Activated CD4-positive, alpha-beta memory T cell treated with anti-CD3 and anti-CD28 coated beads for 36 hours (primary cell): ENCODE results near the gene TMPRSS3. TPM values are rescaled to one million over a fixed set of nuclear protein-coding genes. Genes with fewer than 3 reads are reported as not detected.

Source experiments
- CTCF ChIA-PET: fragments of 350-600 bp; sonication (Branson Sonifier 250); formaldehyde crosslinking; loops from one replicate; lab custom pipeline; 2021; ENCODE audit warnings: antibody characterized with exemption, inconsistent platforms; lab: Charles Lee
- POLR2A ChIA-PET: fragments of 350-600 bp; sonication (Branson Sonifier 250); formaldehyde crosslinking; loops from one replicate; lab custom pipeline; 2021; ENCODE audit warnings: antibody characterized with exemption; lab: Charles Lee
- DNase-seq: peaks from one replicate; pipeline ENCODE4 v3.0.0-alpha.2; 2020
- H3K27ac Mint-ChIP-seq: one replicate; pipeline ENCODE4 v1.8.0; 2021; ENCODE audit warnings: mixed read lengths
- H3K27me3 Mint-ChIP-seq: one replicate; pipeline ENCODE4 v1.8.0; 2021; ENCODE audit warnings: mixed read lengths
- H3K36me3 Mint-ChIP-seq: one replicate; pipeline ENCODE4 v1.8.0; 2021; ENCODE audit warnings: mixed read lengths
- H3K4me1 Mint-ChIP-seq: one replicate; pipeline ENCODE4 v1.8.0; 2021; ENCODE audit warnings: low read depth, mixed read lengths
- H3K4me3 Mint-ChIP-seq: one replicate; pipeline ENCODE4 v1.8.0; 2021; ENCODE audit warnings: mild to moderate bottlenecking, mixed read lengths
- H3K9me3 Mint-ChIP-seq: one replicate; pipeline ENCODE4 v1.8.0; 2021; ENCODE audit warnings: mixed read lengths
- intact Hi-C: fragments of 100-400 bp; cut with micrococcal nuclease; formaldehyde crosslinking; loops from one replicate; pipeline ENCODE4 v1.15.1; 2023
- total RNA-seq, 2 experiments: library from RNA; stranded (reverse); gene quantifications; one replicate each; pipeline ENCODE4 v1.2.3, GENCODE V29; 2021

The TMPRSS3 gene
- total RNA-seq, 2 experiments from 2014 or later, result 47.6 to 49.8 TPM

DNA sequence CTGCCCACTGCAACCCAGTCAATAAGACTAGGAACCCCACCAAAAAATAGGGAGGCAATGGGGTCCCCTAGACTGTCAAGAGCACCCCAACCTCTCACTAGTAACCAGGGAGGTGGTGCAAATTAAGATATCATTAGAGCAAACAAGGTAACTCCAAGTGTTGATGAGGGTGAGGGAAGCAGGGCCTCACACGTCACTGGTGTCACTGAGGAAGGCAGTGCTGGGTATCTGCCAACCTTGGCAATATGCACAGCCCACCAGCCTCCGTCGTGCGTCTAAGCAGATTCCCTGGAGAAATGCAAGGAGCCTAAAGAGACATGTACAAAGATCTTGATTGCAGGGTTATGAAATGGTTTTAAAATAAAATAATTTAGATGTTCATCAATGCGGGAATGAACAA lies 11.6 kb upstream of the TMPRSS3 start:
- DNase-seq, result no peak
- no peaks in the 10 kb centered on the region for H3K27me3 Mint-ChIP-seq
- H3K4me1 Mint-ChIP-seq, result peaks cover 43% of the 10 kb centered on the region
- intact Hi-C loops, result loop anchor here (2.0 to 10.0 kb wide), 3 partner anchors 15 to 403 kb away; no protein-coding TSS in a partner anchor
- CTCF ChIA-PET, result interaction anchor here (2.0 kb wide), 1 partner anchor 16 kb away, joined by 6 read pairs; no protein-coding TSS in a partner anchor
- POLR2A ChIA-PET, result interaction anchor here (1.0 kb wide), 1 partner anchor 18 kb away, joined by 3 read pairs; no protein-coding TSS in a partner anchor
- H3K36me3 Mint-ChIP-seq, result peaks cover 59% of the 10 kb centered on the region
- H3K9me3 Mint-ChIP-seq, result no peaks in the 10 kb centered on the region
- H3K4me3 Mint-ChIP-seq, result peak overlapping the region; percentile 98
- peak overlapping the region; percentile 99 for H3K27ac Mint-ChIP-seq

DNA sequence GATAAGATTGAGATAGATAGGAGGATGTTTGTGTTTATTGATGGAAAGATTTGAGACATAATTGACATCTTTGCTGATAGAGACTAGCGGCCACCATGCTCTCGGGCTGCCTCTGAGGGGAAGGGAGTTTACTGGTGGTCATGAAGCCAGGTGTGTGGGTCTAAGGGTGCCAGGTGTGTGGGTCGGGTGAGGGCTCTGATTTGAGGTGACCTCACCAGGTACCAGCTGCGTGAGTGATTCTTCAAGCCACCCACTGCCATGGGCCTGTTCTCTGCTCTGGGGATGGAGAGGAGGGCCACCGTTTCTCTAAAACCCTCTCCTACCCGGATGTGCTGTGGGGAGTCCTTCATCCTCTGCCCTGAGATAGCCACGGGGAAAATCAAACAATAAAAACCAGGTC lies 11.0 kb upstream of the TMPRSS3 start:
- peak overlapping the region; percentile 98 for H3K4me3 Mint-ChIP-seq
- intact Hi-C loops, result loop anchor here (1.0 to 10.0 kb wide), 5 partner anchors 8 to 402 kb away; no protein-coding TSS in a partner anchor
- peaks cover 62% of the 10 kb centered on the region for H3K36me3 Mint-ChIP-seq
- peaks cover 47% of the 10 kb centered on the region for H3K4me1 Mint-ChIP-seq
- ChIA-PET CTCF (no interaction called here), POLR2A (interaction anchor here (4.0 to 4.4 kb wide), 2 partner anchors 13 to 16 kb away, joined by 36 to 79 read pairs; no protein-coding TSS in a partner anchor)
- H3K9me3 Mint-ChIP-seq, result peaks cover 4% of the 10 kb centered on the region
- peak overlapping the region; percentile 99 for H3K27ac Mint-ChIP-seq
- no peaks in the 10 kb centered on the region for H3K27me3 Mint-ChIP-seq
- DNase-seq, result no peak

DNA sequence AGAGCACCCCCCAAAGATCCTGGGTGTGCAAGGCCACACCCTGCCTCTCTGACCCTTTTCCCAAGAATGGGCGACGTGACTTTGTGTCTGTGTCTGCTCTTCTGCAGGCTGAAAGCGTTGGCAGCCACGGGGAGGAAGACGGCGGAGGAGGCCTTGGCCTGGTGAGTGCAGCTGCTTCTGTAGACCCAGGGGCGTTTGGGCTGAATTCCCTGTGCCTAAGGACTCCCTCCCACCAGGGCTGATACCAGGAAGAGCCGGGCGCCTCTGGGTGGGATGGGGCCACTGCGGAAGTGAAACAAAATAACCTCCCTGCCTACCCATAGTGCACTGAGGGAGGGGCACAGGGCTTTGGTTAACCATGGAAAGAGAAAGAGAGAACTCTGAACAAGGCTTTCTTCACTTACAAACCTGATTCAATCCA lies 10.4 kb upstream of the TMPRSS3 start:
- Mint-ChIP-seq H3K36me3 (peaks cover 67% of the 10 kb centered on the region), H3K9me3 (peaks cover 10% of the 10 kb centered on the region), H3K4me1 (peaks cover 54% of the 10 kb centered on the region), H3K4me3 (peak overlapping the region; percentile 98), H3K27ac (peak overlapping the region; percentile 99), H3K27me3 (no peaks in the 10 kb centered on the region)
- ChIA-PET POLR2A (interaction anchor here (0.7 to 4.4 kb wide), 4 partner anchors 8 to 32 kb away, joined by 3 to 79 read pairs (median 32); no protein-coding TSS in a partner anchor), CTCF (interaction anchor here (1.5 to 3.3 kb wide), 2 partner anchors 24 to 67 kb away, joined by 4 to 28 read pairs; no protein-coding TSS in a partner anchor)
- intact Hi-C loops, result loop anchor here (1.0 to 10.0 kb wide), 5 partner anchors 9 to 401 kb away; no protein-coding TSS in a partner anchor
- peak; percentile 84 for DNase-seq

DNA sequence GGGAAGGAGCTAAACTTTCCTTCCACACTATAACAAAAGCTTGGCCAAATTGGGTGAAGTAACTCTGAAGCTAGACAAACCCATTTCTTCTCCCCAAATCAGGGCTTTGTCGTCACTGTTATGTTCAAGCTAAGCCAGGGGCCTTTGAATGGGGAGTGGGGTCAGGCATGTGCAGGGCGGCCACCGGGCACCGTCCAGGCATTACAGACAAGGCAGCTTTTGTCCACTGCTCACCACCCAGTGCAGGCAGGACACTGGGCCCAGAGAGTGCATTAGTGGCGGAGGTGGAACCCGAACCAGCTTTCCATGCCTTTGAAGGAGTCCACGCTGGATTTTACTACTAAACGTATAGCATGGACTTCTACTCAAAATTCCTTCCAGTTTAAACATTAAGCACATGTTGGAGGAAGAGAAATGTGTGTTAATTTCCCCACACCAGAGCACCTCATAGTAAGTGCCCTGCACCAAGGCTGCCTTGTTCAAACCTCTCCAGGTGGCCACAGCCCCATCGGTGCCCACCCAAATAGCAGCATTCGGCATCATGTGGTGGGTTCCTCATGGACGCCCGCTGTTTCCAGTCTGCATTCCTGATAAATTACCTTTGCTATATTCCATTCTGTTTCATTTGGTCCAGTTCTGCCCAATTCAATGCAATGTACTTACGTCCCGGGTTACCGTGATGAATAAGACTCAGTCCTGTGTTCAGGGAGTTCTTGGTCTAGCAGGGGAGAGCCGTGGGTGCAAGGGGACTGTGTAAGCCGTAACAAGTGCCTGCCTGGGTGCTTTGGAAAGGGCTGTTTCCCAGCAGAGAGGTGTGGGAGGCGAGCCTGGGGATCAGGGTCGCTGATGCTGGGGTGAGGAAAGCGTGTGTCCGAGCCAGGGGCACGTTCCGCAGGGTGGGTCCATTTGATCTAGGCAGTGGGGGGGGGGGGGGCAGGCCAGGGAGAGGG lies 9.5 kb upstream of the TMPRSS3 start:
- DNase-seq, result peak; percentile 49
- ChIA-PET POLR2A (interaction anchor here (0.7 to 4.4 kb wide), 8 partner anchors 9 to 186 kb away, joined by 3 to 79 read pairs (median 6); no protein-coding TSS in a partner anchor), CTCF (interaction anchor here (0.7 to 3.3 kb wide), 11 partner anchors 13 to 177 kb away, joined by 3 to 28 read pairs (median 4); no protein-coding TSS in a partner anchor)
- Mint-ChIP-seq H3K4me3 (peak overlapping the region; percentile 98), H3K27ac (peak overlapping the region; percentile 99), H3K36me3 (peaks cover 67% of the 10 kb centered on the region), H3K27me3 (no peaks in the 10 kb centered on the region), H3K4me1 (peaks cover 59% of the 10 kb centered on the region), H3K9me3 (peaks cover 10% of the 10 kb centered on the region)
- intact Hi-C loops, result loop anchor here (1.0 to 10.0 kb wide), 5 partner anchors 10 to 401 kb away; no protein-coding TSS in a partner anchor

DNA sequence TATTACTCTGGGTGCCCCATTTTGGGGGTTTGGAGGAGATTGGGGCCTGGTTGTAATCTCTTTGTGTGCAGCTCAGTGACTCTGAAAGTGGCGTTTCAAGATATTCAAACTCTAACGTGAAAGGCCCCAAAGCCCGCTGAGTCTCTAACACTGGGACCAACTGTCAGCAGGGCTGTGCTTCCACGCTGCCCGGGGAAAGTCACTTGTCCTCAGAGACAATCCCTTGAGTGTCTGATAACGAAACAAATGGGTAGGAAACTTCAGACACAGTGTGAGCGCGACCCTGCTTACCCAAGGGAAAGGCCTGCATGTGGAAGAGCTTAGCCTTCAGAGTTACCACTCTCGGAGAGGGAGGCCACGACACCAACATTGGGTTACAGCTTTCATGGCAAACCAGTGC lies 8.7 kb upstream of the TMPRSS3 start:
- DNase-seq, result peak; percentile 51
- Mint-ChIP-seq H3K27ac (peak overlapping the region; percentile 99), H3K27me3 (no peaks in the 10 kb centered on the region), H3K36me3 (peaks cover 62% of the 10 kb centered on the region), H3K4me3 (peak overlapping the region; percentile 98), H3K9me3 (peaks cover 10% of the 10 kb centered on the region), H3K4me1 (peaks cover 54% of the 10 kb centered on the region)
- intact Hi-C loops, result loop anchor here (5.0 to 10.0 kb wide), 2 partner anchors 167 to 400 kb away; no protein-coding TSS in a partner anchor
- CTCF ChIA-PET, result interaction anchor here (0.7 to 3.3 kb wide), 16 partner anchors 9 to 176 kb away, joined by 3 to 28 read pairs (median 4); no protein-coding TSS in a partner anchor
- POLR2A ChIA-PET, result interaction anchor here (0.8 to 4.4 kb wide), 10 partner anchors 10 to 185 kb away, joined by 3 to 79 read pairs (median 6); no protein-coding TSS in a partner anchor

DNA sequence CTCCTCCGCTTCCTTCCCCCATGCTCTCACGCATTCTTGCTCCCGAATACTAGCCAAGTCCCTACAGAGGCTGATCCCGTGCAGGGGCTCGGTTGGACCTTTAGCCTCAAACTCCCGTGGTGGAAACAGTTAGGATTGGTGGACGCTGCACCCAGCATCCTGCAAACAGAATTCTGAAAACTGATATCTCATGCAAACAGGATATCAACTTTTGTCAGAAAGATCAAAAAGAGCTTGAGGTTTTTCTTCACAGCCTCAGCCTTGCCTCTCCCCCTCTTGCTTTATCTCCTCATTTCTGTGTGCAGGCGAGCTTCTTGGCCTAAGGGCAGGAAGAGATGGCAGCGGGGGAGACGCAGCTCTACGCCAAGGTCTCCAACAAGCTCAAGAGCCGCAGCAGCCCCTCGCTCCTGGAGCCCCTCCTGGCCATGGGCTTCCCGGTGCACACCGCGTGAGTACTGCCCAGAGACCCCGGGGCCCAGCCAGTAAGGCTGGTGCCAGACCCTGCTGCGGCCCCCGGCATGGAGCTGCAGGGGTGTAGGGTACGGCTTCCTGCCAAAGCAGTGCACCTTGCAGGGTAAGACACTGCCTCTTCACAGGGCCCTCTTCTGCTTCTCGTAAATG lies 7.9 kb upstream of the TMPRSS3 start, which contains the start of gene UBASH3A:
Gene UBASH3A, plus strand, starts transcription at position 292 of the 621 bp plus-strand sequence. Its CDS starts 44 bp downstream, at position 336.
- Mint-ChIP-seq H3K4me1 (peaks cover 55% of the 10 kb centered on the region), H3K27me3 (no peaks in the 10 kb centered on the region), H3K36me3 (peaks cover 61% of the 10 kb centered on the region), H3K9me3 (peaks cover 10% of the 10 kb centered on the region), H3K4me3 (peak within 1 kb of the TSS; percentile 98), H3K27ac (peak within 1 kb of the TSS; percentile 99)
- ChIA-PET CTCF (interaction anchor here (0.7 to 3.3 kb wide), 14 partner anchors 10 to 64 kb away, joined by 3 to 28 read pairs (median 3); no protein-coding TSS in a partner anchor), POLR2A (interaction anchor here (0.8 to 4.4 kb wide), 10 partner anchors 8 to 169 kb away, joined by 3 to 79 read pairs (median 5); no protein-coding TSS in a partner anchor)
- peak; percentile 62 for DNase-seq
- intact Hi-C loops, result loop anchor here (5.0 to 10.0 kb wide), 2 partner anchors 166 to 399 kb away; no protein-coding TSS in a partner anchor

DNA sequence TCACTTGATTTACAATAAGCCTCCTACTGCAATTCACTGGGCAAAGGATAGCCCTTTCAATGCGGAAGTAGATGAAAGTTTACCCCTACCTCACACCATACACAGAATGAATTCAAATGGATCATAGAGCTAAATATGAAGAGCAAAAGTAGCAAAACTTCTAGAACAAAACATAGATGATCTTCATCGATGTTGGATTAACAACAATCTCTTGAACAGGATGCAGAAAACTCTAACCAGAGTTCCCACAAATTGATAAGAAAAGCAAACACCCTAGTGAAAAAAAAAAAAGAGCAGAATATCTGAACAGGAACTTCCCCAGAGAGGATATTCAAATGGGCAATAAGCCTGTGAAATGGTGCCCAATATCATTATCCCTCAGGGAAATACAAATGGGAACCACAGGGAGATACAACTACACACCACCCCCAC lies 6.0 kb upstream of the TMPRSS3 start:
- peak overlapping the region; percentile 83 for H3K27ac Mint-ChIP-seq
- H3K9me3 Mint-ChIP-seq, result peaks cover 10% of the 10 kb centered on the region
- intact Hi-C loops, result loop anchor here (1.0 to 10.0 kb wide), 4 partner anchors 9 to 397 kb away; no protein-coding TSS in a partner anchor
- H3K4me1 Mint-ChIP-seq, result peaks cover 53% of the 10 kb centered on the region
- H3K27me3 Mint-ChIP-seq, result no peaks in the 10 kb centered on the region
- no peak for DNase-seq
- CTCF ChIA-PET, result interaction anchor here (0.7 to 1.2 kb wide), 4 partner anchors 9 to 23 kb away, joined by 3 read pairs; no protein-coding TSS in a partner anchor
- peak overlapping the region; percentile 57 for H3K4me3 Mint-ChIP-seq
- H3K36me3 Mint-ChIP-seq, result peaks cover 62% of the 10 kb centered on the region
- POLR2A ChIA-PET, result interaction anchor here (1.0 to 1.8 kb wide), 3 partner anchors 10 to 163 kb away, joined by 3 to 5 read pairs (median 3); no protein-coding TSS in a partner anchor

DNA sequence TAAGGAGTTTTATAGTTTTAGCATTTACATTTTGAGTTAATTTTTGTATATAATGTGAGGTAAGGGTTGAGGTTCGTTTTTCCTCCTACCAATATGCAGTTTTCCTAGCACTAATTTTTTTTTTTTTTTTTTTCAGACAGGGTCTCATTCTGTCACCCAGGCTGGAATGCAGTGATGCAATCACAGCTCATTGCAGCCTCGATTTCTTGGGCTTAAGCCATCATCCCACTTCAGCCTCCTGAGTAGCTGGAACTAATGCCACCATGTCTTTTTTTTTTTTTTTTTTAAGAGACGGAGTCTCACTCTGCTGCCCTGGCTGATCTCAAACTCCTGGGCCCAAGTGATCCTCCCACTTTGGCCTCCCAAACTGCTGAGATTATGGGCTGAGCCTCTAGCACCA lies 5.3 kb upstream of the TMPRSS3 start:
- H3K4me1 Mint-ChIP-seq, result peaks cover 48% of the 10 kb centered on the region
- H3K4me3 Mint-ChIP-seq, result peak overlapping the region; percentile 57
- peak overlapping the region; percentile 83 for H3K27ac Mint-ChIP-seq
- H3K9me3 Mint-ChIP-seq, result peaks cover 10% of the 10 kb centered on the region
- H3K36me3 Mint-ChIP-seq, result peaks cover 55% of the 10 kb centered on the region
- no peak for DNase-seq
- no peaks in the 10 kb centered on the region for H3K27me3 Mint-ChIP-seq
- intact Hi-C loops, result loop anchor here (1.0 to 10.0 kb wide), 4 partner anchors 8 to 396 kb away; no protein-coding TSS in a partner anchor
- POLR2A ChIA-PET, result interaction anchor here (1.0 kb wide), 2 partner anchors 20 to 163 kb away, joined by 3 read pairs; no protein-coding TSS in a partner anchor
- CTCF ChIA-PET, result interaction anchor here (0.7 to 1.0 kb wide), 4 partner anchors 10 to 142 kb away, joined by 3 read pairs; no protein-coding TSS in a partner anchor

DNA sequence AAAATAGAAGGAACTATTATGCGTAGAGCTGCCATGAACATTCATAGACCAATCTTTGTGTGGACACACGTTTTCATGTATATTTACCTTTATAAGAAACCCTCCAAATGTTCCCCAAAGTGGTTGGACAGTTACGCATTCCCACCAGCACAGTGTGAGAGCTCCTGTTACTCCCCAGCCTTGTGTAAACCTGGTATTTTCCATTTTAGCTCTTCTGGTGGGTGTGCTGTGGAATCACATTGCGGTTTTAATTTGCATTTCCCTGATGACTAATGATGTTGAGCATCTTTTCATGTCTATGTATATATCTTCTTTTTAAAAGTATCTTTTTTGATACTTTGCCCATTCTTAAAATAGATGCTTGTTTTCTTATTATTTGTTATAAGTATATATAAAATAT lies 4.7 kb upstream of the TMPRSS3 start:
- ChIA-PET POLR2A (interaction anchor here (1.0 kb wide), 1 partner anchor 20 kb away, joined by 3 read pairs; no protein-coding TSS in a partner anchor), CTCF (interaction anchor here (0.7 to 1.4 kb wide), 5 partner anchors 16 to 141 kb away, joined by 3 to 6 read pairs (median 4); no protein-coding TSS in a partner anchor)
- Mint-ChIP-seq H3K27ac (peak overlapping the region; percentile 77), H3K9me3 (peaks cover 10% of the 10 kb centered on the region), H3K27me3 (no peaks in the 10 kb centered on the region), H3K4me3 (peak overlapping the region; percentile 49), H3K36me3 (peaks cover 50% of the 10 kb centered on the region), H3K4me1 (peaks cover 50% of the 10 kb centered on the region)
- intact Hi-C loops, result loop anchor here (2.0 to 10.0 kb wide), 3 partner anchors 14 to 396 kb away; no protein-coding TSS in a partner anchor
- DNase-seq, result peak; percentile 55

DNA sequence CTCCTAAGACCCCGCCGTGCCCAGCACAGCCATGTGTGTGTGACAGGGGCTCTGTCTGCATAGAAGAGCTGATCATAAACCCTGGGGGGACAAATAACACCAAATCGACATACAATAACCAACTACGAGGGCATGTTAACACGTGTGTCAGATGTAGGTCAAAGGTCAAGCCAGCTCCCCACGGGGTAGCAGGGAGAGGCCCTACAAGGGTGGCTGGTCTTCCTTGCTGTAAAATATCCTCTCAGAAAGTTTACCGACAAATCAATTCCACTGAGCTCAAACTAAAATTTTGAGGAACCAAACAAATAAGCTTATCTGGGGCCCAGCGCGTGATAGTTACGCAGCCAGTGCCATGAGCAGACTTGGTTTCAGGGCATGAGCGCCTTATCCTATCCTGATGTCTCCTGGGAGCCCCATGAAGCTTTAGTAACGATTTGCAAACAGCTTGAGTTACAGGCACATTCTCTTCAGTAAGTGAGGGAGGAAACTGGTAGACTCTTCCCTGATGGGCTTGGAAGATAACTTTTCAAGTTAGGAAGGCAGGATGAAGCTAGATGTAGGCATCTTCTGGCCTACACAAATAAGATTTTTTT lies 2.7 kb upstream of the TMPRSS3 start:
- no peak overlapping the region for H3K27ac Mint-ChIP-seq
- intact Hi-C loops, result no loop called here
- no peak overlapping the region for H3K4me3 Mint-ChIP-seq
- CTCF ChIA-PET, result interaction anchor here (0.6 to 1.1 kb wide), 3 partner anchors 11 to 29 kb away, joined by 3 to 10 read pairs (median 3); no protein-coding TSS in a partner anchor
- H3K36me3 Mint-ChIP-seq, result peaks cover 39% of the 10 kb centered on the region
- no peaks in the 10 kb centered on the region for H3K27me3 Mint-ChIP-seq
- POLR2A ChIA-PET, result interaction anchor here (0.8 to 1.3 kb wide), 3 partner anchors 22 to 128 kb away, joined by 3 to 4 read pairs (median 3); no protein-coding TSS in a partner anchor
- peaks cover 55% of the 10 kb centered on the region for H3K4me1 Mint-ChIP-seq
- DNase-seq, result no peak
- H3K9me3 Mint-ChIP-seq, result peaks cover 10% of the 10 kb centered on the region
